ENCODE results near the gene ITPK1.

GRCh38 chr14:92959189-92959531 lies 156.6 kb downstream of the ITPK1 start:
- TF ChIP-seq CTCF (conservative IDR thresholded peaks at IDR 0.05 in 1 of 2, IDR thresholded peaks at IDR 0.05 in 1 of 2; ENCODE audit: extremely low read depth in 1 of 2, insufficient read depth in 1 of 2, low read depth in 1 of 2, low read length in 2 of 2) (no peak), EZH2 (IDR thresholded peaks at IDR 0.05; ENCODE audit: borderline replicate concordance, low read length) (no peak)

Measured in mammary epithelial cell (primary cell).